Panc1 (cell line): Measurements from ENCODE around the gene MAPKAPK3. TPM values are rescaled to one million over a fixed set of nuclear protein-coding genes. Genes with fewer than 3 reads are reported as not detected.

Source experiments
- ATAC-seq: fragments of 200-7000 bp; cut with Tn5 transposase; 2 replicates; pipeline ENCODE4 v1.9.1; 2020; ENCODE audit warnings: mild to moderate bottlenecking, moderate library complexity
- BruUV-seq: library from RNA; stranded (reverse); fragments of 400-500 nt; replicated peaks from 2 replicates; lab custom pipeline; 2021; lab: Mats Ljungman, UMichigan
- CTCF ChIA-PET: fragments of 300-600 bp; sonication (Branson Sonifier 250); formaldehyde crosslinking; loops from one replicate; lab custom pipeline; 2022; ENCODE audit warnings: antibody characterized with exemption; lab: Charles Lee
- POLR2A ChIA-PET: fragments of 300-600 bp; sonication (Branson Sonifier 250); formaldehyde crosslinking; loops from one replicate; lab custom pipeline; 2022; ENCODE audit warnings: antibody characterized with exemption; lab: Charles Lee
- DNase-seq: peaks from one replicate; pipeline ENCODE4 v3.0.0-alpha.2; 2010; ENCODE audit warnings: low read depth, low spot score
- H3K27ac ChIP-seq: 2 replicates; pipeline ENCODE4 v1.5.1; 2011; ENCODE audit warnings: mild to moderate bottlenecking, low read length, inconsistent platforms
- H3K27me3 ChIP-seq: fragments of 200-500 bp; sonication (Bioruptor generic); 2 replicates; pipeline ENCODE4 v1.6.0; 2014; ENCODE audit warnings: low read length, inconsistent platforms; ENCODE audit not compliant: control insufficient read depth, insufficient read depth
- H3K36me3 ChIP-seq: fragments of 200-500 bp; sonication (Bioruptor generic); 2 replicates; pipeline ENCODE4 v1.5.1; 2014; ENCODE audit warnings: inconsistent platforms, mild to moderate bottlenecking, low read length, moderate library complexity; ENCODE audit not compliant: control insufficient read depth, insufficient read depth
- H3K4me1 ChIP-seq: 2 replicates; pipeline ENCODE4 v1.5.1; 2011; ENCODE audit warnings: inconsistent platforms, mild to moderate bottlenecking, low read length, moderate library complexity; ENCODE audit not compliant: control insufficient read depth, insufficient read depth
- H3K4me3 ChIP-seq, 2 experiments: 2 replicates each; pipeline ENCODE4 v1.5.1; 2011 to 2012; ENCODE audit warnings: low read depth in 2 of 2, low read length in 2 of 2, mild to moderate bottlenecking in 2 of 2, inconsistent platforms in 1 of 2, moderate library complexity in 1 of 2
- H3K9me3 ChIP-seq: fragments of 200-500 bp; sonication (Bioruptor generic); 2 replicates; pipeline ENCODE4 v1.5.1; 2014; ENCODE audit warnings: low read depth, mild to moderate bottlenecking, inconsistent platforms, low read length, moderate library complexity; ENCODE audit not compliant: control insufficient read depth, insufficient read depth
- CTCF ChIP-seq: fragments of 450-650 bp; IDR thresholded peaks from 2 replicates; pipeline ENCODE4 v1.5.1; 2017; ENCODE audit warnings: mild to moderate bottlenecking
- POLR2AphosphoS5 ChIP-seq: IDR thresholded peaks from 2 replicates; pipeline ENCODE4 v1.6.1; 2012; ENCODE audit warnings: mild to moderate bottlenecking, low read depth, low read length, moderate library complexity
- SIN3A ChIP-seq: IDR thresholded peaks from 2 replicates; pipeline ENCODE4 v1.6.1; 2012; ENCODE audit warnings: low read depth, mild to moderate bottlenecking, low read length, moderate library complexity, borderline replicate concordance; ENCODE audit not compliant: insufficient read depth
- TCF7L2 ChIP-seq: IDR thresholded peaks from 2 replicates; pipeline ENCODE4 v1.6.1; 2011; ENCODE audit warnings: mild to moderate bottlenecking, low read depth, low read length, inconsistent platforms
- in situ Hi-C: cut with HindIII; loops from 2 replicates; pipeline ENCODE4 v1.10.0; 2016; ENCODE audit warnings: low sequenced_read_pairs, low pct_unique_long_range_greater_than_20kb
- intact Hi-C: fragments of 100-400 bp; cut with micrococcal nuclease; formaldehyde crosslinking; loops from one replicate; pipeline ENCODE4 v1.10.0; 2022; ENCODE audit not compliant: unreplicated experiment
- total RNA-seq: library from RNA; stranded (reverse); gene quantifications from one replicate; pipeline ENCODE4 v1.2.1, GENCODE V29; 2021; ENCODE audit not compliant: unreplicated experiment
- TF ChIP-seq, protein P1 (sequence below), 2 experiments: IDR thresholded peaks; 2 replicates each; pipeline ENCODE4 v1.6.1; 2011 to 2012; ENCODE audit warnings: low read depth in 2 of 2, control low read depth in 1 of 2, low read length in 1 of 2, mild to moderate bottlenecking in 1 of 2, moderate library complexity in 1 of 2; ENCODE audit not compliant: insufficient read depth in 1 of 2

Gene MAPKAPK3
- total RNA-seq, 1 experiment from 2014 or later: 14.8 TPM

DNA sequence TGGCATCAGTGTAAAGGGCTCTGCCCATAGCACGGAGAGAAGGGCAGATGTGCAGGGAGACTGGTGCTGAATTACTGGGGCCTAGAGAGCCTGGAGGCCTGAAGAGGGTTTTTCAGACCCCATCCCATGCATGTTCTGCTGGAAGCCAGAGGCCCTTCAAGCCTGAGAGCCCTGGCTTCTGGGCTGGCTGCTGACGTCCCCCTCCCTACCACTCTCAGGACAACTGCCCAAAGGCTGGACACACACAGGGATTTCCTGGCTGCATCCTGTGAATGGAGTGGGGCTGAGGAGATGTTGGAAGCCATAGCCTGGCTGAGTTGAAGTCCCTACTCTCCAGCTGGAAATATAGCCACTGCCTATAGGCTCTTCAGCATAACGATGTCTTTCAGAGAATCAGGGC is 40.9 kb downstream of the MAPKAPK3 start:
- H3K27me3 ChIP-seq: no peaks in the 10 kb centered on the region
- no TSS peak for BruUV-seq
- H3K27ac ChIP-seq: no peak overlapping the region
- no peaks in the 10 kb centered on the region for H3K36me3 ChIP-seq
- ChIA-PET CTCF (no interaction called here), POLR2A (no interaction called here)
- H3K9me3 ChIP-seq: no peaks in the 10 kb centered on the region
- no peak for DNase-seq
- no peak for ATAC-seq
- intact Hi-C loops (no loop called here), in situ Hi-C loops (no loop called here)
- TF ChIP-seq, protein P1, sequence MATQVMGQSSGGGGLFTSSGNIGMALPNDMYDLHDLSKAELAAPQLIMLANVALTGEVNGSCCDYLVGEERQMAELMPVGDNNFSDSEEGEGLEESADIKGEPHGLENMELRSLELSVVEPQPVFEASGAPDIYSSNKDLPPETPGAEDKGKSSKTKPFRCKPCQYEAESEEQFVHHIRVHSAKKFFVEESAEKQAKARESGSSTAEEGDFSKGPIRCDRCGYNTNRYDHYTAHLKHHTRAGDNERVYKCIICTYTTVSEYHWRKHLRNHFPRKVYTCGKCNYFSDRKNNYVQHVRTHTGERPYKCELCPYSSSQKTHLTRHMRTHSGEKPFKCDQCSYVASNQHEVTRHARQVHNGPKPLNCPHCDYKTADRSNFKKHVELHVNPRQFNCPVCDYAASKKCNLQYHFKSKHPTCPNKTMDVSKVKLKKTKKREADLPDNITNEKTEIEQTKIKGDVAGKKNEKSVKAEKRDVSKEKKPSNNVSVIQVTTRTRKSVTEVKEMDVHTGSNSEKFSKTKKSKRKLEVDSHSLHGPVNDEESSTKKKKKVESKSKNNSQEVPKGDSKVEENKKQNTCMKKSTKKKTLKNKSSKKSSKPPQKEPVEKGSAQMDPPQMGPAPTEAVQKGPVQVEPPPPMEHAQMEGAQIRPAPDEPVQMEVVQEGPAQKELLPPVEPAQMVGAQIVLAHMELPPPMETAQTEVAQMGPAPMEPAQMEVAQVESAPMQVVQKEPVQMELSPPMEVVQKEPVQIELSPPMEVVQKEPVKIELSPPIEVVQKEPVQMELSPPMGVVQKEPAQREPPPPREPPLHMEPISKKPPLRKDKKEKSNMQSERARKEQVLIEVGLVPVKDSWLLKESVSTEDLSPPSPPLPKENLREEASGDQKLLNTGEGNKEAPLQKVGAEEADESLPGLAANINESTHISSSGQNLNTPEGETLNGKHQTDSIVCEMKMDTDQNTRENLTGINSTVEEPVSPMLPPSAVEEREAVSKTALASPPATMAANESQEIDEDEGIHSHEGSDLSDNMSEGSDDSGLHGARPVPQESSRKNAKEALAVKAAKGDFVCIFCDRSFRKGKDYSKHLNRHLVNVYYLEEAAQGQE (IDR thresholded peaks at IDR 0.05; ENCODE audit: insufficient read depth in 1 of 2, low read depth in 2 of 2, low read length in 1 of 2): no peak
- TF ChIP-seq POLR2AphosphoS5: no peak
- no peak for TF ChIP-seq SIN3A
- TF ChIP-seq TCF7L2: no peak
- TF ChIP-seq CTCF: no peak
- no peak overlapping the region for H3K4me3 ChIP-seq
- H3K4me1 ChIP-seq: no peaks in the 10 kb centered on the region

- BruUV-seq: no TSS peak
- in situ Hi-C loops (no loop called here), intact Hi-C loops (no loop called here)
- no peaks in the 10 kb centered on the region for H3K36me3 ChIP-seq
- DNase-seq (no peak), ATAC-seq (no peak)
- ChIA-PET CTCF (no interaction called here), POLR2A (no interaction called here)
- H3K9me3 ChIP-seq: no peaks in the 10 kb centered on the region
- no peak overlapping the region for H3K27ac ChIP-seq
- no peaks in the 10 kb centered on the region for H3K27me3 ChIP-seq
- TF ChIP-seq SIN3A (no peak), CTCF (no peak), POLR2AphosphoS5 (no peak), TCF7L2 (no peak)
- TF ChIP-seq, protein P1 (IDR thresholded peaks at IDR 0.05; ENCODE audit: insufficient read depth in 1 of 2, low read depth in 2 of 2, low read length in 1 of 2): no peak
- H3K4me1 ChIP-seq: no peaks in the 10 kb centered on the region
- H3K4me3 ChIP-seq: no peak overlapping the region
These were observed 41.5 kb downstream of the MAPKAPK3 start for GRCh38 chr3:50658416-50658815.
